Measurements from ENCODE around the gene CENPO. TPM values are rescaled to one million over a fixed set of nuclear protein-coding genes. Genes with fewer than 3 reads are reported as not detected.

CENPO gene, protein sequence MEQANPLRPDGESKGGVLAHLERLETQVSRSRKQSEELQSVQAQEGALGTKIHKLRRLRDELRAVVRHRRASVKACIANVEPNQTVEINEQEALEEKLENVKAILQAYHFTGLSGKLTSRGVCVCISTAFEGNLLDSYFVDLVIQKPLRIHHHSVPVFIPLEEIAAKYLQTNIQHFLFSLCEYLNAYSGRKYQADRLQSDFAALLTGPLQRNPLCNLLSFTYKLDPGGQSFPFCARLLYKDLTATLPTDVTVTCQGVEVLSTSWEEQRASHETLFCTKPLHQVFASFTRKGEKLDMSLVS
- total RNA-seq (2021) (35.2 to 38.6 TPM (median 35.2 TPM) in 3 replicates), Bru-seq, nascent RNA (percentile 89 among the genes with signal in this experiment)
- long read RNA-seq, experiment 1, full-length matches to known transcripts: 93 of 184 reads
- long read RNA-seq, experiment 1, partial matches to known transcripts: 20 of 184 reads
- long read RNA-seq, experiment 1, other reads (novel, unspliced or antisense): 71 of 184 reads
- long read RNA-seq, experiment 2, full-length matches to known transcripts: 5 of 35 reads
- long read RNA-seq, experiment 2, partial matches to known transcripts: 22 of 35 reads
- long read RNA-seq, experiment 2, other reads (novel, unspliced or antisense): 8 of 35 reads
- long read RNA-seq, experiment 3, full-length matches to known transcripts: 8 of 18 reads
- long read RNA-seq, experiment 3, partial matches to known transcripts: 5 of 18 reads
- long read RNA-seq, experiment 3, other reads (novel, unspliced or antisense): 5 of 18 reads

DNA sequence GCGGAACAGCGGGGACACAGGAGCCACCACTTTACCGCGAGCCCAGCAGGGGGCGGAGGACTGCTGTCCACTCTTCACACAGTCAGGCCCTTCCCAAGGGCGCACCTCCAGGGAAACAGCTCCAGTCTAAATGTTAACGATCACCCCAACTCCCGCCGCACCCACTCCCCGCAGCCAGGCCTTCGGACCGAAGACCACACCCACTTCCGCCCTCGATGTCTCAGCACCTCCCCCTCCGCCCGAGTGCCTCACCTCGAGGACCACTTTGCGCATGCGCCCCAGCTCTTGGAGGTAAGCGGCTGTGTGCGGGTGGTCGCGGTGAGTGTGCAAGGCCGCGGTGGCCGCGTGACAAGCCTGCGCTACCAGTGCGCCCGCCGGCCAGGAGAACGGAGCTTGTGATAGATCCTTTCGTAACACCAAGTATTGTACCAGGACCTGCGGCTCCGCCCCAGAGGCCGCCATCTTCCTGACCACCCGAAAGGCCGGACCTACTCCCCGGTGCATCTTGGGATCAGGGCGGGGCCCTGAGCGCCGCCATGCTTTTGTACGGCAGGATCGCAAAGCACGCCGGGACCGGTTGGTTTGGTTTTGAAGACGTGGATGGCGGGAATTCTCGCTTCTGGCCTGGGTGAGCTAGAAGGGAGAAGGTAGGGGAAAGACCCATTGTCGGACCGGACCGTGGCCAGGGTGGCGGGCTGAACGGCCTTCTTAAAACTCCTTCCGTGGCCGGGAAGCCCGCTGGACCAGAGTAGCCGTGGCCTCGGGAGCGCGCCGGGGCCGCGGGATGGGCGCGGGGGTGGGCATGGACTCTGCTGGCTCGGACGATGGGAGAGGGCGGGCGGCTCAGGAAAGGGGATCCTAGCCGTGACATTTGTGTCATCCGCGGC, at the start of gene CENPO, which contains the start of gene PTRHD1:
CENPO (plus strand) TSS at position 552 of the 887 bp plus-strand sequence. CDS start 495 bp downstream, outside the sequence.
PTRHD1 (minus strand) TSS at position 518 of the 887 bp plus-strand sequence; CDS start at position 504, 14 bp downstream.
- H3K4me3 Mint-ChIP-seq: peak within 1 kb of the TSS; percentile 97
- ChIA-PET CTCF (interaction anchor here (0.8 to 4.2 kb wide), 5 partner anchors 29 to 179 kb away, joined by 3 to 27 read pairs (median 6); no protein-coding TSS in a partner anchor), POLR2A (interaction anchor here (0.6 to 1.4 kb wide), 2 partner anchors 29 to 230 kb away, joined by 4 read pairs; no protein-coding TSS in a partner anchor)
- H3K9me3 Mint-ChIP-seq: no peaks in the 10 kb centered on the region
- DNase-seq (ENCODE audit: low spot score): peak; percentile 95
- peaks cover 45% of the 10 kb centered on the region for H3K4me1 Mint-ChIP-seq
- 0 out of 2 replicates have a peak, but pooled peaks cover 2% of the 10 kb centered on the region for H3K27me3 Mint-ChIP-seq (ENCODE audit: low read depth)
- H3K27ac Mint-ChIP-seq: peak within 1 kb of the TSS; percentile 99
- peaks cover 38% of the 10 kb centered on the region for H3K36me3 Mint-ChIP-seq
- peak; percentile 90 for ATAC-seq
- TF ChIP-seq SP1 (CRISPR knock-in tag; conservative IDR thresholded peaks at IDR 0.05) (peak; percentile 86), FOXP1 (CRISPR knock-in tag; IDR thresholded peaks at IDR 0.05; ENCODE audit: borderline replicate concordance) (peak; percentile 91), E2F4 (CRISPR knock-in tag; IDR thresholded peaks at IDR 0.05; ENCODE audit: borderline replicate concordance, low read depth) (peak; percentile 98), NFE2L1 (CRISPR knock-in tag; IDR thresholded peaks at IDR 0.05) (peak; percentile 36; the same call in 1 of the 2 replicates), ZNF671 (CRISPR knock-in tag; IDR thresholded peaks at IDR 0.05) (peak; percentile 54; the same call in 1 of the 2 replicates), GABPB1 (CRISPR knock-in tag; IDR thresholded peaks at IDR 0.05) (peak; percentile 82), MAX (CRISPR knock-in tag; IDR thresholded peaks at IDR 0.05) (peak; percentile 79; the same call in 1 of the 2 replicates), KAT7 (CRISPR knock-in tag; IDR thresholded peaks at IDR 0.05; ENCODE audit: borderline replicate concordance) (peak; percentile 86; the same call in 1 of the 2 replicates), ATF1 (CRISPR knock-in tag; IDR thresholded peaks at IDR 0.05) (no peak), IRF2 (CRISPR knock-in tag; IDR thresholded peaks at IDR 0.05; ENCODE audit: borderline replicate concordance, low read depth) (0 out of 2 replicates have a peak, but pooled peaks have one; percentile 46), MYBL2 (CRISPR knock-in tag; IDR thresholded peaks at IDR 0.05) (peak; percentile 89), ESRRA (CRISPR knock-in tag; IDR thresholded peaks at IDR 0.05; ENCODE audit: borderline replicate concordance) (0 out of 2 replicates have a peak, but pooled peaks have one; percentile 44), ZNF512 (CRISPR knock-in tag; IDR thresholded peaks at IDR 0.05; ENCODE audit: borderline replicate concordance) (no peak), ZNF232 (CRISPR knock-in tag; IDR thresholded peaks at IDR 0.05) (peak; percentile 62; the same call in 1 of the 2 replicates)
- TF ChIP-seq, protein P1, sequence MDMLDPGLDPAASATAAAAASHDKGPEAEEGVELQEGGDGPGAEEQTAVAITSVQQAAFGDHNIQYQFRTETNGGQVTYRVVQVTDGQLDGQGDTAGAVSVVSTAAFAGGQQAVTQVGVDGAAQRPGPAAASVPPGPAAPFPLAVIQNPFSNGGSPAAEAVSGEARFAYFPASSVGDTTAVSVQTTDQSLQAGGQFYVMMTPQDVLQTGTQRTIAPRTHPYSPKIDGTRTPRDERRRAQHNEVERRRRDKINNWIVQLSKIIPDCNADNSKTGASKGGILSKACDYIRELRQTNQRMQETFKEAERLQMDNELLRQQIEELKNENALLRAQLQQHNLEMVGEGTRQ (CRISPR knock-in tag; IDR thresholded peaks at IDR 0.05): peak; percentile 47; the same call in 1 of the 2 replicates
- TF ChIP-seq, protein P2, sequence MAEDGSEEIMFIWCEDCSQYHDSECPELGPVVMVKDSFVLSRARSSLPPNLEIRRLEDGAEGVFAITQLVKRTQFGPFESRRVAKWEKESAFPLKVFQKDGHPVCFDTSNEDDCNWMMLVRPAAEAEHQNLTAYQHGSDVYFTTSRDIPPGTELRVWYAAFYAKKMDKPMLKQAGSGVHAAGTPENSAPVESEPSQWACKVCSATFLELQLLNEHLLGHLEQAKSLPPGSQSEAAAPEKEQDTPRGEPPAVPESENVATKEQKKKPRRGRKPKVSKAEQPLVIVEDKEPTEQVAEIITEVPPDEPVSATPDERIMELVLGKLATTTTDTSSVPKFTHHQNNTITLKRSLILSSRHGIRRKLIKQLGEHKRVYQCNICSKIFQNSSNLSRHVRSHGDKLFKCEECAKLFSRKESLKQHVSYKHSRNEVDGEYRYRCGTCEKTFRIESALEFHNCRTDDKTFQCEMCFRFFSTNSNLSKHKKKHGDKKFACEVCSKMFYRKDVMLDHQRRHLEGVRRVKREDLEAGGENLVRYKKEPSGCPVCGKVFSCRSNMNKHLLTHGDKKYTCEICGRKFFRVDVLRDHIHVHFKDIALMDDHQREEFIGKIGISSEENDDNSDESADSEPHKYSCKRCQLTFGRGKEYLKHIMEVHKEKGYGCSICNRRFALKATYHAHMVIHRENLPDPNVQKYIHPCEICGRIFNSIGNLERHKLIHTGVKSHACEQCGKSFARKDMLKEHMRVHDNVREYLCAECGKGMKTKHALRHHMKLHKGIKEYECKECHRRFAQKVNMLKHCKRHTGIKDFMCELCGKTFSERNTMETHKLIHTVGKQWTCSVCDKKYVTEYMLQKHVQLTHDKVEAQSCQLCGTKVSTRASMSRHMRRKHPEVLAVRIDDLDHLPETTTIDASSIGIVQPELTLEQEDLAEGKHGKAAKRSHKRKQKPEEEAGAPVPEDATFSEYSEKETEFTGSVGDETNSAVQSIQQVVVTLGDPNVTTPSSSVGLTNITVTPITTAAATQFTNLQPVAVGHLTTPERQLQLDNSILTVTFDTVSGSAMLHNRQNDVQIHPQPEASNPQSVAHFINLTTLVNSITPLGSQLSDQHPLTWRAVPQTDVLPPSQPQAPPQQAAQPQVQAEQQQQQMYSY (CRISPR knock-in tag; IDR thresholded peaks at IDR 0.05): peak; percentile 88
- TF ChIP-seq, protein P3, sequence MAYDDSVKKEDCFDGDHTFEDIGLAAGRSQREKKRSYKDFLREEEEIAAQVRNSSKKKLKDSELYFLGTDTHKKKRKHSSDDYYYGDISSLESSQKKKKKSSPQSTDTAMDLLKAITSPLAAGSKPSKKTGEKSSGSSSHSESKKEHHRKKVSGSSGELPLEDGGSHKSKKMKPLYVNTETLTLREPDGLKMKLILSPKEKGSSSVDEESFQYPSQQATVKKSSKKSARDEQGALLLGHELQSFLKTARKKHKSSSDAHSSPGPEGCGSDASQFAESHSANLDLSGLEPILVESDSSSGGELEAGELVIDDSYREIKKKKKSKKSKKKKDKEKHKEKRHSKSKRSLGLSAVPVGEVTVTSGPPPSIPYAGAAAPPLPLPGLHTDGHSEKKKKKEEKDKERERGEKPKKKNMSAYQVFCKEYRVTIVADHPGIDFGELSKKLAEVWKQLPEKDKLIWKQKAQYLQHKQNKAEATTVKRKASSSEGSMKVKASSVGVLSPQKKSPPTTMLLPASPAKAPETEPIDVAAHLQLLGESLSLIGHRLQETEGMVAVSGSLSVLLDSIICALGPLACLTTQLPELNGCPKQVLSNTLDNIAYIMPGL (CRISPR knock-in tag; IDR thresholded peaks at IDR 0.05): peak; percentile 71; the same call in 1 of the 2 replicates
- TF ChIP-seq, protein P4, sequence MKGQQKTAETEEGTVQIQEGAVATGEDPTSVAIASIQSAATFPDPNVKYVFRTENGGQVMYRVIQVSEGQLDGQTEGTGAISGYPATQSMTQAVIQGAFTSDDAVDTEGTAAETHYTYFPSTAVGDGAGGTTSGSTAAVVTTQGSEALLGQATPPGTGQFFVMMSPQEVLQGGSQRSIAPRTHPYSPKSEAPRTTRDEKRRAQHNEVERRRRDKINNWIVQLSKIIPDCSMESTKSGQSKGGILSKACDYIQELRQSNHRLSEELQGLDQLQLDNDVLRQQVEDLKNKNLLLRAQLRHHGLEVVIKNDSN (CRISPR knock-in tag; IDR thresholded peaks at IDR 0.05): no peak
- TF ChIP-seq, protein P5, sequence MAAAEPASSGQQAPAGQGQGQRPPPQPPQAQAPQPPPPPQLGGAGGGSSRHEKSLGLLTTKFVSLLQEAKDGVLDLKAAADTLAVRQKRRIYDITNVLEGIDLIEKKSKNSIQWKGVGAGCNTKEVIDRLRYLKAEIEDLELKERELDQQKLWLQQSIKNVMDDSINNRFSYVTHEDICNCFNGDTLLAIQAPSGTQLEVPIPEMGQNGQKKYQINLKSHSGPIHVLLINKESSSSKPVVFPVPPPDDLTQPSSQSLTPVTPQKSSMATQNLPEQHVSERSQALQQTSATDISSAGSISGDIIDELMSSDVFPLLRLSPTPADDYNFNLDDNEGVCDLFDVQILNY (CRISPR knock-in tag; IDR thresholded peaks at IDR 0.05): peak; percentile 97
